Fibroblast of lung (primary cell): ENCODE data around the gene NOL3. TPM values are rescaled to one million over a fixed set of nuclear protein-coding genes. Genes with fewer than 3 reads are reported as not detected.

Experiments used
- DNase-seq, 2 donors: peaks; one replicate each; pipeline versions ENCODE4 v3.0.0 to v3.0.0-alpha.2; 2010; ENCODE audit warnings: low read depth in 2 of 2
- H2AFZ ChIP-seq: 2 replicates; pipeline ENCODE4 v1.5.1; 2012; ENCODE audit warnings: low read length, control low read depth, inconsistent platforms
- H3K27ac ChIP-seq: 2 replicates; pipeline ENCODE4 v1.5.1; 2011; ENCODE audit warnings: low read length, control low read depth; ENCODE audit not compliant: insufficient read depth
- H3K27me3 ChIP-seq: 2 replicates; pipeline ENCODE4 v1.5.1; 2011; ENCODE audit warnings: mild to moderate bottlenecking, low read length; ENCODE audit not compliant: control insufficient read depth, insufficient read depth
- H3K36me3 ChIP-seq: 2 replicates; pipeline ENCODE4 v1.5.1; 2011; ENCODE audit warnings: low read length; ENCODE audit not compliant: control insufficient read depth, insufficient read depth
- H3K4me1 ChIP-seq: 2 replicates; pipeline ENCODE4 v1.5.1; 2011; ENCODE audit warnings: low read length; ENCODE audit not compliant: control insufficient read depth, insufficient read depth; ENCODE audit errors: extremely low read depth
- H3K4me2 ChIP-seq: 2 replicates; pipeline ENCODE4 v1.5.1; 2011; ENCODE audit warnings: low read length, control low read depth; ENCODE audit not compliant: insufficient read depth; ENCODE audit errors: extremely low read depth
- H3K4me3 ChIP-seq, 4 experiments: fragments of 200-600 bp in 1 of 4; sonication (generic) in 1 of 4; replicated peaks in 1 of 4; 2 replicates each; pipeline ENCODE4 v1.5.1; 2011 to 2016; ENCODE audit warnings: low read length in 4 of 4, low read depth in 3 of 4, mild to moderate bottlenecking in 3 of 4, control low read depth in 2 of 4, inconsistent platforms in 1 of 4, mixed read lengths in 1 of 4; ENCODE audit not compliant: insufficient read depth in 1 of 4; ENCODE audit errors: control extremely low read depth in 1 of 4
- H3K79me2 ChIP-seq: 2 replicates; pipeline ENCODE4 v1.5.1; 2012; ENCODE audit warnings: mild to moderate bottlenecking, low read length, inconsistent platforms; ENCODE audit not compliant: control insufficient read depth, insufficient read depth
- H3K9ac ChIP-seq: 2 replicates; pipeline ENCODE4 v1.5.1; 2011; ENCODE audit warnings: mild to moderate bottlenecking, low read length, control low read depth; ENCODE audit not compliant: insufficient read depth
- H3K9me3 ChIP-seq: 2 replicates; pipeline ENCODE4 v1.5.1; 2012; ENCODE audit warnings: low read depth, low read length; ENCODE audit not compliant: control insufficient read depth, insufficient read depth
- H4K20me1 ChIP-seq: 2 replicates; pipeline ENCODE4 v1.5.1; 2011; ENCODE audit warnings: low read length; ENCODE audit not compliant: control insufficient read depth, insufficient read depth; ENCODE audit errors: extremely low read depth
- CTCF ChIP-seq, 2 donors: IDR thresholded peaks in 1 of 2; conservative IDR thresholded peaks in 1 of 2; 1 replicate in 1 of 2; 2 replicates in 1 of 2; pipeline ENCODE4 v1.5.1; 2011 to 2012; ENCODE audit warnings: low read length in 2 of 2, control low read depth in 1 of 2, inconsistent platforms in 1 of 2, low read depth in 1 of 2, mild to moderate bottlenecking in 1 of 2
- EZH2 ChIP-seq: IDR thresholded peaks from 2 replicates; pipeline ENCODE4 v1.5.1; 2012; ENCODE audit warnings: low read length, control low read depth, mild to moderate bottlenecking; ENCODE audit errors: missing control alignments
- polyA plus RNA-seq, 2 donors: library from polyadenylated mRNA; depleted of rRNA in 1 of 2; stranded (reverse) in 1 of 2; unstranded in 1 of 2; fragments of >200 nt; gene quantifications; 2 replicates each; pipeline ENCODE4 v1.2.1, GENCODE V29; 2011 to 2012; ENCODE audit warnings: missing spikeins in 1 of 2
- total RNA-seq: library from RNA; depleted of rRNA; stranded (reverse); fragments of >200 nt; gene quantifications from 2 replicates; pipeline ENCODE4 v1.2.1, GENCODE V29; 2014

Gene NOL3
- total and polyA plus RNA-seq, 2 donors (not counting 1 experiment from before 2014, with no cell fraction given), result 8.0 to 23.3 TPM

- TF ChIP-seq EZH2 (peak; percentile 10), CTCF (conservative IDR thresholded peaks at IDR 0.05 in 1 of 2, IDR thresholded peaks at IDR 0.05 in 1 of 2; ENCODE audit: low read depth in 1 of 2, low read length in 2 of 2) (no peak)
- peaks cover 3% of the 10 kb centered on the region for H3K36me3 ChIP-seq
- H4K20me1 ChIP-seq, result no peaks in the 10 kb centered on the region
- peaks cover 8% of the 10 kb centered on the region for H3K4me1 ChIP-seq
- H3K79me2 ChIP-seq, result no peaks in the 10 kb centered on the region
- DNase-seq, result peak; percentile 49 to 56
- peak overlapping the region; percentile 49 for H2AFZ ChIP-seq
- no peak overlapping the region for H3K27ac ChIP-seq
- no peak overlapping the region for H3K9ac ChIP-seq
- H3K4me3 ChIP-seq, result peak overlapping the region; percentile 19 to 47 (median 22)
- no peaks in the 10 kb centered on the region for H3K9me3 ChIP-seq
- peak overlapping the region; percentile 93 for H3K4me2 ChIP-seq
- H3K27me3 ChIP-seq, result peaks cover 2% of the 10 kb centered on the region
These were observed 7.0 kb upstream of the NOL3 start for GRCh38 chr16:67163164-67163998.

GRCh38 chr16:67163999-67164558, 6.3 kb upstream of the NOL3 start:
- no peak overlapping the region for H2AFZ ChIP-seq
- peak overlapping the region; percentile 93 for H3K4me2 ChIP-seq
- no peaks in the 10 kb centered on the region for H3K79me2 ChIP-seq
- no peaks in the 10 kb centered on the region for H4K20me1 ChIP-seq
- H3K9me3 ChIP-seq, result no peaks in the 10 kb centered on the region
- H3K4me3 ChIP-seq, result peak overlapping the region; percentile 19 to 47 (median 22)
- no peak overlapping the region for H3K27ac ChIP-seq
- H3K27me3 ChIP-seq, result peaks cover 2% of the 10 kb centered on the region
- DNase-seq, result peak in 1 of 2 donors; percentile 57
- H3K36me3 ChIP-seq, result peaks cover 3% of the 10 kb centered on the region
- no peak for TF ChIP-seq CTCF (conservative IDR thresholded peaks at IDR 0.05 in 1 of 2, IDR thresholded peaks at IDR 0.05 in 1 of 2; ENCODE audit: low read depth in 1 of 2, low read length in 2 of 2)
- TF ChIP-seq EZH2, result no peak
- no peak overlapping the region for H3K9ac ChIP-seq
- H3K4me1 ChIP-seq, result peaks cover 8% of the 10 kb centered on the region

GRCh38 chr16:67164599-67165061, 5.7 kb upstream of the NOL3 start, which contains the start of gene HSF4:
Gene HSF4, plus strand, starts transcription at chr16:67164745. Its CDS starts 67 bp downstream, at chr16:67164812.
- peak within 1 kb of the TSS; percentile 93 for H3K4me2 ChIP-seq
- H3K9ac ChIP-seq, result no peak within 1 kb of the TSS
- no peak within 1 kb of the TSS for H2AFZ ChIP-seq
- no peaks in the 10 kb centered on the region for H3K79me2 ChIP-seq
- peaks cover 3% of the 10 kb centered on the region for H3K36me3 ChIP-seq
- no peaks in the 10 kb centered on the region for H4K20me1 ChIP-seq
- TF ChIP-seq CTCF (conservative IDR thresholded peaks at IDR 0.05 in 1 of 2, IDR thresholded peaks at IDR 0.05 in 1 of 2; ENCODE audit: low read depth in 1 of 2, low read length in 2 of 2) (no peak), EZH2 (no peak)
- peak within 1 kb of the TSS; percentile 19 to 48 (median 22) for H3K4me3 ChIP-seq
- peak in 1 of 2 donors; percentile 44 for DNase-seq
- H3K4me1 ChIP-seq, result peaks cover 9% of the 10 kb centered on the region
- H3K9me3 ChIP-seq, result no peaks in the 10 kb centered on the region
- H3K27ac ChIP-seq, result no peak within 1 kb of the TSS
- H3K27me3 ChIP-seq, result peaks cover 2% of the 10 kb centered on the region
